KOPT-K1 (cell line): Measurements from ENCODE around the gene B3GAT2.

ENCODE experiments used
- H3K27ac ChIP-seq: fragments of 200-600 bp; sonication (generic); 2 replicates; pipeline ENCODE4 v1.5.1; 2016; ENCODE audit warnings: antibody characterized with exemption, mild to moderate bottlenecking, low read depth, low read length; ENCODE audit not compliant: poor library complexity, severe bottlenecking
- H3K36me3 ChIP-seq: fragments of 200-600 bp; sonication (generic); 2 replicates; pipeline ENCODE4 v1.5.1; 2017; ENCODE audit warnings: antibody characterized with exemption, mild to moderate bottlenecking, low read length, moderate library complexity; ENCODE audit not compliant: insufficient read depth
- H3K9me3 ChIP-seq: fragments of 200-600 bp; sonication (generic); 2 replicates; pipeline ENCODE4 v1.5.1; 2017; ENCODE audit warnings: antibody characterized with exemption, low read length, mild to moderate bottlenecking; ENCODE audit not compliant: insufficient read depth, poor library complexity, severe bottlenecking

B3GAT2 gene

GRCh38 chr6:70864401-70864800 is 92.5 kb downstream of the B3GAT2 start:
- Histone ChIP-seq H3K9me3 (no peaks in the 10 kb centered on the region), H3K36me3 (peaks cover 19% of the 10 kb centered on the region; the same call in 1 of the 2 replicates), H3K27ac (no peak overlapping the region)

GRCh38 chr6:70863343-70863742 is 93.5 kb downstream of the B3GAT2 start:
- peaks cover 19% of the 10 kb centered on the region; the same call in 1 of the 2 replicates for H3K36me3 ChIP-seq
- no peaks in the 10 kb centered on the region for H3K9me3 ChIP-seq
- H3K27ac ChIP-seq = no peak overlapping the region

DNA sequence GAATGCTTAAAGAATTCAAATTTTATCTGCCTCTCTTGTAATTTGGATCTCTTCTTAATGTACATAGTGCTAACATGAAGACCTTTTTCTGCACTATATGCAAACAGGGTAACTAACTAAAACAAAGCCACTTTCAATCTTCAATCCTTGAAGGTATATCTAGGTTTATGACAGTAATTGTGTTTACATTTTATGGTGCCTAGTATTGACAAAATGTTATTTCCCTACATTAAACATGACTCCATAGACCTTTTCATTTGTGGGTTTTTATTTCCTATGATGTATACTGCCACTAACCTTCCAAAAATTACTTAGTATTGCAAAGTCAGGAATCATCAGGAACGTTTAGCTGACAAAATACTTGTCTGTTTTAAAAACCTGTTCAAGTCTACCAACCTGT is 95.9 kb downstream of the B3GAT2 start:
- peaks cover 28% of the 10 kb centered on the region; the same call in 1 of the 2 replicates for H3K36me3 ChIP-seq
- H3K9me3 ChIP-seq = no peaks in the 10 kb centered on the region
- H3K27ac ChIP-seq = no peak overlapping the region

DNA sequence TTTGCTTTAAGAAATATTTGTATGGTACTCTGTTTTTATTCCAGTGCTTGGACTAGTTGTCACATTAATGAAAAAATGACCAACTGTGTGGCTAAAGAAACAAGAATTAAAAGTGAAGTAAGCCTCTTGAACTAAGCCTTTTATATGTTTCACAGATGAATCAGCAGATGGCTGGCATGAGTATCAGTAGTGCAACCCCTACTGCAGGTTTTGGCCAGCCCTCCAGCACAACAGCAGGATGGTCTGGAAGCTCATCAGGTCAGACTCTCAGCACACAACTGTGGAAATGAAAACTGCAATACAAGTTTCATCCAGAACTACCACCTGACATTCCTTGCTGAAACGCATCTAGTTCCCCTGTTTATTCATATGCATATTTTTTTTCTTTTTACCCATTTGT is 96.8 kb downstream of the B3GAT2 start:
- no peak overlapping the region for H3K27ac ChIP-seq
- H3K36me3 ChIP-seq = peaks cover 28% of the 10 kb centered on the region; the same call in 1 of the 2 replicates
- no peaks in the 10 kb centered on the region for H3K9me3 ChIP-seq

- no peaks in the 10 kb centered on the region for H3K9me3 ChIP-seq
- peaks cover 28% of the 10 kb centered on the region; the same call in 1 of the 2 replicates for H3K36me3 ChIP-seq
- H3K27ac ChIP-seq = no peak overlapping the region
Observed at GRCh38 chr6:70857387-70858077, 99.3 kb downstream of the B3GAT2 start.

GRCh38 chr6:70852667-70853246 is 104.1 kb downstream of the B3GAT2 start:
- Histone ChIP-seq H3K36me3 (0 out of 2 replicates have a peak, but pooled peaks cover 7% of the 10 kb centered on the region), H3K27ac (no peak overlapping the region), H3K9me3 (no peaks in the 10 kb centered on the region)

GRCh38 chr6:70849348-70850069 is 107.4 kb downstream of the B3GAT2 start:
- no peaks in the 10 kb centered on the region for H3K9me3 ChIP-seq
- no peak overlapping the region for H3K27ac ChIP-seq
- H3K36me3 ChIP-seq = 0 out of 2 replicates have a peak, but pooled peaks cover 6% of the 10 kb centered on the region

DNA sequence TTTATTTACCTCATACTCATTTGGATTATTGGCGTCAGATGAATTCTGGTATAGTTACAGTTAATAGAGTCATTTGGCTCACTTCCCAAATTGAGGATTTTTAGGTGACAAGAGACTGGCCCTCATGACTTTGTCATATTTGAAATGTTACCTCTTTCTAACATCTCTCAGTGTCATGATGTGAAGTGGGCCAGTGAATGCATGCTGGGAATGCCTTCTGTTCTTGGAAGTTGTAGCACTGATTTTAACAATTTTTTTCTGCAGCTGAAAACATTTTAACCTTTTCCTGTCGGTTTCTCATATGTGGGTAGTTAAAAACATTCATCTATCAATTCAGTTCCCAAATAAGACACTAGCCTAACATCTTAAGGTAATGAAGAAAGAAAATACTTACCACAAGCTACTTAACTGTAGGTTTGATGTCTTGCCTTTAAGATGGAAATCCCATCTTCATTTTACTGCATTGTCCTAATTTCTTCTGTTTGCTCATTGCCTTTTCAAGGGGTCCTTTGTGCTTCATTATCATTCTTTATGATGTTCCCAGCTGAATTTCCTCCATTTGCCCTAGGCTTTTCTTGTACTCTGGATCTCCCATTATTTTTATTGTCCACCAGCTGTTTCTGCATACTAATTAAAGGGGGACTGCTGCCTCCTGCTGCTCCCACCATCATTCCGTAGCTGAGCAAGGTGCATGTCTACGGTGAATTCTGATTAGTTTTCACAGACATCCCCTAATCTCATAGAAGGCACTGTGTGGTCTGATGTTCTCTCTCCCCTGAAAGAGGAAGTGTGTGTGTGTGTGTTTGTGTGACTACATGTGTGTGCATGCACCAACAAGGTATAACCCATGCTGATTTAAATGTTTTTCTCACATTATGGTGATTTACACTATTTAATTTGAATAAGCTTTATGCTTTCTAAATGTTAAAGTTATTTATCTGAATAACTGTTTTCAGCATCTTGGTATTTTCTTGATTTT is 109.5 kb downstream of the B3GAT2 start:
- Histone ChIP-seq H3K27ac (no peak overlapping the region), H3K9me3 (no peaks in the 10 kb centered on the region), H3K36me3 (0 out of 2 replicates have a peak, but pooled peaks cover 6% of the 10 kb centered on the region)

GRCh38 chr6:70846207-70846835 is 110.5 kb downstream of the B3GAT2 start:
- H3K9me3 ChIP-seq = no peaks in the 10 kb centered on the region
- H3K27ac ChIP-seq = no peak overlapping the region
- H3K36me3 ChIP-seq = 0 out of 2 replicates have a peak, but pooled peaks cover 6% of the 10 kb centered on the region

GRCh38 chr6:70844301-70844700 is 112.6 kb downstream of the B3GAT2 start:
- H3K36me3 ChIP-seq = 0 out of 2 replicates have a peak, but pooled peaks cover 6% of the 10 kb centered on the region
- no peak overlapping the region for H3K27ac ChIP-seq
- no peaks in the 10 kb centered on the region for H3K9me3 ChIP-seq

GRCh38 chr6:70843328-70843918 is 113.4 kb downstream of the B3GAT2 start:
- H3K36me3 ChIP-seq = 0 out of 2 replicates have a peak, but pooled peaks cover 6% of the 10 kb centered on the region

GRCh38 chr6:70842541-70842940 is 114.3 kb downstream of the B3GAT2 start:
- Histone ChIP-seq H3K36me3 (0 out of 2 replicates have a peak, but pooled peaks cover 6% of the 10 kb centered on the region), H3K27ac (no peak overlapping the region), H3K9me3 (no peaks in the 10 kb centered on the region)

More at GRCh38 chr6:70843328-70843918, 113.4 kb downstream of the B3GAT2 start:
- no peak overlapping the region for H3K27ac ChIP-seq
- no peaks in the 10 kb centered on the region for H3K9me3 ChIP-seq

- Histone ChIP-seq H3K9me3 (no peaks in the 10 kb centered on the region), H3K27ac (no peak overlapping the region), H3K36me3 (0 out of 2 replicates have a peak, but pooled peaks cover under 1% of the 10 kb centered on the region)
Observed at GRCh38 chr6:70841112-70841511, 115.7 kb downstream of the B3GAT2 start.
